Fibroblast of pulmonary artery (primary cell): ENCODE results near the gene ELMOD3.

ENCODE experiments used
- DNase-seq: peaks from one replicate; pipeline ENCODE4 v3.0.0-alpha.2; 2010; ENCODE audit warnings: low read depth
- H3K4me3 ChIP-seq: replicated peaks from 2 replicates; pipeline ENCODE4 v1.5.1; 2011; ENCODE audit warnings: low read depth, mild to moderate bottlenecking, control low read depth, low read length, moderate library complexity
- CTCF ChIP-seq: IDR thresholded peaks from 2 replicates; pipeline ENCODE4 v1.5.1; 2011; ENCODE audit warnings: mild to moderate bottlenecking, control low read depth, low read length, inconsistent platforms; ENCODE audit errors: missing control alignments

The ELMOD3 gene

GRCh38 chr2:85367180-85367579 is 12.6 kb downstream of the ELMOD3 start:
- DNase-seq = no peak
- no peak overlapping the region for H3K4me3 ChIP-seq

GRCh38 chr2:85368921-85369320 is 14.4 kb downstream of the ELMOD3 start:
- no peak for TF ChIP-seq CTCF
- no peak overlapping the region for H3K4me3 ChIP-seq

More at GRCh38 chr2:85367180-85367579, 12.6 kb downstream of the ELMOD3 start:
- no peak for TF ChIP-seq CTCF

GRCh38 chr2:85369500-85369899 is 14.9 kb downstream of the ELMOD3 start:
- H3K4me3 ChIP-seq = no peak overlapping the region
- no peak for DNase-seq
- no peak for TF ChIP-seq CTCF

More at GRCh38 chr2:85368921-85369320, 14.4 kb downstream of the ELMOD3 start:
- DNase-seq = no peak

GRCh38 chr2:85371045-85371444 is 16.5 kb downstream of the ELMOD3 start:
- no peak for DNase-seq
- no peak for TF ChIP-seq CTCF
- H3K4me3 ChIP-seq = no peak overlapping the region

GRCh38 chr2:85376291-85377065 is 21.9 kb downstream of the ELMOD3 start:
- DNase-seq = no peak
- TF ChIP-seq CTCF = no peak
- H3K4me3 ChIP-seq = no peak overlapping the region

- DNase-seq = no peak
- no peak overlapping the region for H3K4me3 ChIP-seq
- no peak for TF ChIP-seq CTCF
Observed at GRCh38 chr2:85377083-85377482, 22.5 kb downstream of the ELMOD3 start.

GRCh38 chr2:85378257-85378656 is 23.7 kb downstream of the ELMOD3 start:
- no peak overlapping the region for H3K4me3 ChIP-seq
- DNase-seq = no peak

More at GRCh38 chr2:85378257-85378656, 23.7 kb downstream of the ELMOD3 start:
- no peak for TF ChIP-seq CTCF
